AG08395 (cell line): ENCODE data around the gene KRTAP4-11.
"Not testable (repeated sequence)": the region's sequence is repeated elsewhere in the genome, so short reads cannot be mapped to it uniquely, and the experiment has no call there.

Source experiments
- DNase-seq: peaks from one replicate; pipeline ENCODE4 v3.0.0; 2012; ENCODE audit warnings: mixed read lengths, low spot score

KRTAP4-11 gene

GRCh38 chr17:41117846-41118386, at the start of gene KRTAP4-11:
Gene KRTAP4-11, minus strand, starts transcription at chr17:41118373. Its CDS starts 58 bp downstream, at chr17:41118315.
- DNase-seq: not testable (repeated sequence)

- DNase-seq: no peak
Observed at GRCh38 chr17:41167561-41167960, 49.4 kb upstream of the KRTAP4-11 start.

GRCh38 chr17:41163828-41164227, 45.7 kb upstream of the KRTAP4-11 start:
- no peak for DNase-seq

- no peak for DNase-seq
Observed at GRCh38 chr17:41160648-41161047, 42.5 kb upstream of the KRTAP4-11 start, which contains the start of gene KRTAP4-4. Gene KRTAP4-4, minus strand, starts transcription at chr17:41160748. Its CDS starts 57 bp downstream, at chr17:41160691.

- not testable (repeated sequence) for DNase-seq
Observed at GRCh38 chr17:41160190-41160589, 42.0 kb upstream of the KRTAP4-11 start.

GRCh38 chr17:41153856-41154255, 35.7 kb upstream of the KRTAP4-11 start:
- DNase-seq: no peak

GRCh38 chr17:41151525-41151924, 33.4 kb upstream of the KRTAP4-11 start:
- no peak for DNase-seq

GRCh38 chr17:41150026-41150425, 31.9 kb upstream of the KRTAP4-11 start:
- DNase-seq: no peak

GRCh38 chr17:41149652-41149985, 31.4 kb upstream of the KRTAP4-11 start, which contains the start of gene KRTAP4-5:
Gene KRTAP4-5, minus strand, starts transcription at chr17:41149825. Its CDS starts 58 bp downstream, at chr17:41149767.
- DNase-seq: no peak

GRCh38 chr17:41148971-41149651, 30.9 kb upstream of the KRTAP4-11 start:
- DNase-seq: not testable (repeated sequence)

- DNase-seq: no peak
Observed at GRCh38 chr17:41147531-41148204, 29.5 kb upstream of the KRTAP4-11 start.

GRCh38 chr17:41145261-41145660, 27.1 kb upstream of the KRTAP4-11 start:
- DNase-seq: no peak

- DNase-seq: no peak
Observed at GRCh38 chr17:41144846-41145245, 26.7 kb upstream of the KRTAP4-11 start.

GRCh38 chr17:41141361-41141760, 23.2 kb upstream of the KRTAP4-11 start:
- DNase-seq: no peak

- DNase-seq: peak; percentile 72
Observed at GRCh38 chr17:41140360-41141131, 22.4 kb upstream of the KRTAP4-11 start, which contains the start of gene KRTAP4-6. Gene KRTAP4-6, minus strand, starts transcription at chr17:41140544. Its CDS starts 57 bp downstream, at chr17:41140487.

GRCh38 chr17:41139865-41140264, 21.7 kb upstream of the KRTAP4-11 start:
- not testable (repeated sequence) for DNase-seq

GRCh38 chr17:41133880-41134735, 15.9 kb upstream of the KRTAP4-11 start:
- no peak for DNase-seq

- peak; percentile 29 for DNase-seq
Observed at GRCh38 chr17:41131979-41132378, 13.8 kb upstream of the KRTAP4-11 start.

GRCh38 chr17:41127371-41127770, 9.2 kb upstream of the KRTAP4-11 start:
- DNase-seq: no peak

- no peak for DNase-seq
Observed at GRCh38 chr17:41126412-41126811, 8.2 kb upstream of the KRTAP4-11 start.

- DNase-seq: no peak
Observed at GRCh38 chr17:41125064-41125463, 6.9 kb upstream of the KRTAP4-11 start.
